CD14-positive monocyte (primary cell): ENCODE measurements around the gene ACBD6. TPM values are rescaled to one million over a fixed set of nuclear protein-coding genes. Genes with fewer than 3 reads are reported as not detected.

Experiments
- DNase-seq, 3 donors: peaks; one replicate each; pipeline ENCODE4 v3.0.0-alpha.2; 2011 to 2022
- H2AFZ ChIP-seq: 2 replicates; pipeline ENCODE4 v1.6.0; 2012; ENCODE audit warnings: mild to moderate bottlenecking, low read depth, low read length, inconsistent platforms; ENCODE audit not compliant: insufficient read depth, poor library complexity, severe bottlenecking
- H3K27ac ChIP-seq, 2 donors: 1 replicate in 1 of 2; 2 replicates in 1 of 2; pipeline ENCODE4 v1.5.1; 2012 to 2013; ENCODE audit warnings: low read length in 2 of 2, control low read depth in 1 of 2, inconsistent platforms in 1 of 2, low read depth in 1 of 2, mild to moderate bottlenecking in 1 of 2
- H3K27me3 ChIP-seq, 2 donors: one replicate each; pipeline versions ENCODE4 v1.6.0 to v1.6.1; 2011 to 2013; ENCODE audit warnings: low read length in 2 of 2; ENCODE audit not compliant: control insufficient read depth in 2 of 2, insufficient read depth in 2 of 2
- H3K36me3 ChIP-seq, 2 donors: replicated peaks in 1 of 2; 1 replicate in 1 of 2; 2 replicates in 1 of 2; pipeline versions ENCODE4 v1.5.1 to v1.6.1; 2012 to 2013; ENCODE audit warnings: low read length in 2 of 2, control low read depth in 1 of 2, inconsistent platforms in 1 of 2, mild to moderate bottlenecking in 1 of 2; ENCODE audit not compliant: insufficient read depth in 2 of 2, control insufficient read depth in 1 of 2
- H3K4me1 ChIP-seq, 2 donors: 1 replicate in 1 of 2; 2 replicates in 1 of 2; pipeline versions ENCODE4 v1.5.1 to v1.6.1; 2012 to 2013; ENCODE audit warnings: low read length in 2 of 2, control low read depth in 1 of 2, inconsistent platforms in 1 of 2, mild to moderate bottlenecking in 1 of 2, moderate library complexity in 1 of 2; ENCODE audit not compliant: insufficient read depth in 2 of 2, control insufficient read depth in 1 of 2
- H3K4me2 ChIP-seq: replicated peaks from 2 replicates; pipeline ENCODE3; 2012; ENCODE audit warnings: low read length, moderate library complexity, mild to moderate bottlenecking; ENCODE audit not compliant: poor library complexity, severe bottlenecking; ENCODE audit errors: extremely low read depth
- H3K4me3 ChIP-seq, 3 experiments: fragments of 200-600 bp in 1 of 3; sonication (generic) in 1 of 3; replicated peaks in 1 of 3; 1 replicate in 2 of 3; 2 replicates in 1 of 3; pipeline ENCODE4 v1.5.1; 2011 to 2013; ENCODE audit warnings: low read length in 3 of 3, mild to moderate bottlenecking in 3 of 3, control low read depth in 2 of 3, low read depth in 2 of 3, inconsistent platforms in 1 of 3, moderate library complexity in 1 of 3
- H3K79me2 ChIP-seq: 2 replicates; pipeline ENCODE4 v1.6.0; 2012; ENCODE audit warnings: mild to moderate bottlenecking, control low read depth, inconsistent platforms, low read length, moderate library complexity; ENCODE audit not compliant: insufficient read depth
- H3K9ac ChIP-seq: 2 replicates; pipeline ENCODE4 v1.6.0; 2017; ENCODE audit warnings: low read length, mild to moderate bottlenecking; ENCODE audit not compliant: insufficient read depth, poor library complexity, severe bottlenecking
- H3K9me3 ChIP-seq, 2 donors: replicated peaks in 1 of 2; 1 replicate in 1 of 2; 2 replicates in 1 of 2; pipeline versions ENCODE4 v1.5.1 to v1.6.1; 2012 to 2013; ENCODE audit warnings: low read length in 2 of 2, control low read depth in 1 of 2; ENCODE audit not compliant: control insufficient read depth in 1 of 2, insufficient read depth in 1 of 2
- H4K20me1 ChIP-seq: 2 replicates; pipeline ENCODE4 v1.6.0; 2012; ENCODE audit warnings: mild to moderate bottlenecking, low read length, control low read depth, moderate library complexity; ENCODE audit not compliant: insufficient read depth
- H3K27ac Mint-ChIP-seq, 7 donors: one replicate each; pipeline ENCODE4 v1.8.0; 2020; ENCODE audit warnings: mild to moderate bottlenecking in 7 of 7, mixed read lengths in 7 of 7, moderate library complexity in 6 of 7, inconsistent platforms in 2 of 7
- H3K27me3 Mint-ChIP-seq, 3 donors: one replicate each; pipeline ENCODE4 v1.8.0; 2021 to 2022; ENCODE audit warnings: low read depth in 3 of 3, mild to moderate bottlenecking in 3 of 3, mixed read lengths in 3 of 3, moderate library complexity in 3 of 3, inconsistent platforms in 1 of 3
- H3K36me3 Mint-ChIP-seq, 2 donors: one replicate each; pipeline ENCODE4 v1.8.0; 2020; ENCODE audit warnings: mixed read lengths in 2 of 2, inconsistent platforms in 1 of 2, mild to moderate bottlenecking in 1 of 2
- H3K4me1 Mint-ChIP-seq: one replicate; pipeline ENCODE4 v1.8.0; 2020; ENCODE audit warnings: mild to moderate bottlenecking, mixed read lengths
- H3K4me3 Mint-ChIP-seq, 2 donors: one replicate each; pipeline ENCODE4 v1.8.0; 2020; ENCODE audit warnings: mild to moderate bottlenecking in 2 of 2, mixed read lengths in 2 of 2, moderate library complexity in 1 of 2
- H3K9me3 Mint-ChIP-seq, 7 donors: one replicate each; pipeline ENCODE4 v1.8.0; 2020 to 2022; ENCODE audit warnings: mixed read lengths in 7 of 7, mild to moderate bottlenecking in 6 of 7, moderate library complexity in 6 of 7, inconsistent platforms in 2 of 7
- CTCF ChIP-seq: fragments of 200-600 bp; IDR thresholded peaks from one replicate; pipeline ENCODE4 v1.8.0; 2022; ENCODE audit warnings: antibody characterized with exemption, mild to moderate bottlenecking
- WGBS: methylation state at CpG from one replicate; pipeline ENCODE4 v1.1.5; 2013; ENCODE audit warnings: missing lambda C conversion rate; ENCODE audit not compliant: insufficient coverage; 5-methylcytosine and 5-hydroxymethylcytosine counted together
- intact Hi-C, 2 donors: fragments of 100-400 bp; cut with micrococcal nuclease; formaldehyde crosslinking; loops; one replicate each; pipeline versions ENCODE4 v1.15.0 to v1.15.1; 2023
- polyA plus RNA-seq, 3 donors: library from polyadenylated mRNA; depleted of rRNA in 1 of 3; unstranded in 2 of 3; stranded (reverse) in 1 of 3; fragments of 300-500 nt in 2 of 3; fragments of >200 nt in 1 of 3; fragmentation: Illumina TruSeq in 2 of 3; gene quantifications; 1 replicate in 2 of 3; 2 replicates in 1 of 3; pipeline ENCODE4 v1.2.3, GENCODE V29; 2012 to 2021

ACBD6 gene
- polyA plus RNA-seq, 3 donors, result 19.3 to 35.3 (median 19.7) TPM

GRCh38 chr1:180380259-180381183 lies 121.9 kb downstream of the ACBD6 start:
- peaks cover 17 to 26% of the 10 kb centered on the region in 2 donors for H3K9me3 ChIP-seq
- TF ChIP-seq CTCF, result no peak
- peaks cover 0 to 2% (median 0%) of the 10 kb centered on the region in 3 donors for H3K27me3 Mint-ChIP-seq
- H3K4me3 ChIP-seq, result no peak overlapping the region
- H3K79me2 ChIP-seq, result no peaks in the 10 kb centered on the region
- H3K4me1 Mint-ChIP-seq, result peaks cover 2% of the 10 kb centered on the region
- H3K27me3 ChIP-seq, result no peaks in the 10 kb centered on the region
- H3K9me3 Mint-ChIP-seq, result peaks cover 36 to 53% (median 42%) of the 10 kb centered on the region in 7 donors
- H3K9ac ChIP-seq, result no peak overlapping the region
- DNase-seq, result no peak
- peaks cover 0 to 25% of the 10 kb centered on the region in 2 donors for H3K36me3 ChIP-seq
- peaks cover 21 to 23% of the 10 kb centered on the region in 2 donors for H3K36me3 Mint-ChIP-seq
- WGBS, result no CpG with 5 or more reads among the region's 3 CpGs
- H3K4me3 Mint-ChIP-seq, result no peak overlapping the region
- intact Hi-C loops, result no loop called here
- no peak overlapping the region for H3K27ac Mint-ChIP-seq
- no peaks in the 10 kb centered on the region for H3K4me1 ChIP-seq
- no peak overlapping the region for H2AFZ ChIP-seq
- H3K4me2 ChIP-seq, result no peak overlapping the region
- H4K20me1 ChIP-seq, result no peaks in the 10 kb centered on the region
- no peak overlapping the region for H3K27ac ChIP-seq

- Mint-ChIP-seq H3K36me3 (peaks cover 16 to 20% of the 10 kb centered on the region in 2 donors), H3K27me3 (no peaks in the 10 kb centered on the region), H3K9me3 (peaks cover 19 to 31% (median 28%) of the 10 kb centered on the region in 7 donors), H3K4me1 (no peaks in the 10 kb centered on the region), H3K4me3 (no peak overlapping the region), H3K27ac (peak overlapping the region in 1 of 7 donors; percentile 1)
- WGBS, result no CpG with 5 or more reads among the region's 3 CpGs
- H2AFZ ChIP-seq, result no peak overlapping the region
- no peaks in the 10 kb centered on the region for H4K20me1 ChIP-seq
- no peak for TF ChIP-seq CTCF
- H3K36me3 ChIP-seq, result peaks cover 0 to 14% of the 10 kb centered on the region in 2 donors
- no peaks in the 10 kb centered on the region for H3K79me2 ChIP-seq
- H3K4me1 ChIP-seq, result no peaks in the 10 kb centered on the region
- intact Hi-C loops, result no loop called here
- H3K4me2 ChIP-seq, result no peak overlapping the region
- DNase-seq, result no peak
- no peak overlapping the region for H3K9ac ChIP-seq
- no peaks in the 10 kb centered on the region for H3K27me3 ChIP-seq
- H3K4me3 ChIP-seq, result no peak overlapping the region
- H3K27ac ChIP-seq, result no peak overlapping the region
- peaks cover 15% of the 10 kb centered on the region in 2 donors for H3K9me3 ChIP-seq
Measured at GRCh38 chr1:180376800-180377199, 125.6 kb downstream of the ACBD6 start.
